ENCODE results near the gene ASCL4.
A peak's percentile ranks its signal among the peaks of the same experiment; 100 is the strongest.
"Not testable (repeated sequence)": the region's sequence is repeated elsewhere in the genome, so short reads cannot be mapped to it uniquely, and the experiment has no call there.

ASCL4 gene

GRCh38 chr12:107774349-107775029, at the start of gene ASCL4:
ASCL4 (plus strand) TSS chr12:107774704; CDS start chr12:107775219, 515 bp downstream.
- DNase-seq (ENCODE audit: insufficient read length, low spot score), result no peak
- no peak for FAIRE-seq

GRCh38 chr12:107727327-107727726, 47.2 kb upstream of the ASCL4 start:
- FAIRE-seq; DNase-seq (ENCODE audit: insufficient read length, low spot score): not testable (repeated sequence)

- DNase-seq (ENCODE audit: insufficient read length, low spot score); FAIRE-seq: not testable (repeated sequence)
Observed at GRCh38 chr12:107727742-107728141, 46.8 kb upstream of the ASCL4 start.

- FAIRE-seq (no peak), DNase-seq (ENCODE audit: insufficient read length, low spot score) (no peak)
Observed at GRCh38 chr12:107730618-107731341, 43.7 kb upstream of the ASCL4 start.

GRCh38 chr12:107731366-107731765, 43.1 kb upstream of the ASCL4 start:
- DNase-seq (ENCODE audit: insufficient read length, low spot score), result no peak
- FAIRE-seq, result no peak

GRCh38 chr12:107732365-107732764, 42.1 kb upstream of the ASCL4 start:
- FAIRE-seq, result no peak
- no peak for DNase-seq (ENCODE audit: insufficient read length, low spot score)

GRCh38 chr12:107734139-107734538, 40.4 kb upstream of the ASCL4 start:
- FAIRE-seq, result no peak
- DNase-seq (ENCODE audit: insufficient read length, low spot score), result no peak

- FAIRE-seq, result no peak
- DNase-seq (ENCODE audit: insufficient read length, low spot score), result no peak
Observed at GRCh38 chr12:107735763-107736162, 38.7 kb upstream of the ASCL4 start.

GRCh38 chr12:107736914-107737313, 37.6 kb upstream of the ASCL4 start:
- DNase-seq (ENCODE audit: insufficient read length, low spot score), result peak; percentile 68

GRCh38 chr12:107748472-107748871, 26.0 kb upstream of the ASCL4 start:
- DNase-seq (ENCODE audit: insufficient read length, low spot score) (no peak), FAIRE-seq (no peak)

More at GRCh38 chr12:107736914-107737313, 37.6 kb upstream of the ASCL4 start:
- FAIRE-seq, result peak; percentile 75

- FAIRE-seq (no peak), DNase-seq (ENCODE audit: insufficient read length, low spot score) (no peak)
Observed at GRCh38 chr12:107749083-107749482, 25.4 kb upstream of the ASCL4 start.

- FAIRE-seq, result no peak
- DNase-seq (ENCODE audit: insufficient read length, low spot score), result no peak
Observed at GRCh38 chr12:107759410-107759809, 15.1 kb upstream of the ASCL4 start.

- no peak for FAIRE-seq
- DNase-seq (ENCODE audit: insufficient read length, low spot score), result no peak
Observed at GRCh38 chr12:107760207-107760808, 14.2 kb upstream of the ASCL4 start.

GRCh38 chr12:107760809-107761501, 13.5 kb upstream of the ASCL4 start, which contains the start of gene PRDM4:
PRDM4 (minus strand) TSS chr12:107761137; CDS start chr12:107760515, 622 bp downstream.
- FAIRE-seq (peak; percentile 93), DNase-seq (ENCODE audit: insufficient read length, low spot score) (peak; percentile 95)

- FAIRE-seq, result no peak
- DNase-seq (ENCODE audit: insufficient read length, low spot score), result no peak
Observed at GRCh38 chr12:107761502-107761904, 13.0 kb upstream of the ASCL4 start.

- FAIRE-seq (no peak), DNase-seq (ENCODE audit: insufficient read length, low spot score) (no peak)
Observed at GRCh38 chr12:107762874-107763273, 11.6 kb upstream of the ASCL4 start.

- DNase-seq (ENCODE audit: insufficient read length, low spot score) (no peak), FAIRE-seq (no peak)
Observed at GRCh38 chr12:107764626-107765025, 9.9 kb upstream of the ASCL4 start.

- no peak for DNase-seq (ENCODE audit: insufficient read length, low spot score)
- no peak for FAIRE-seq
Observed at GRCh38 chr12:107765316-107765715, 9.2 kb upstream of the ASCL4 start.

- DNase-seq (ENCODE audit: insufficient read length, low spot score) (no peak), FAIRE-seq (no peak)
Observed at GRCh38 chr12:107767466-107767865, 7.0 kb upstream of the ASCL4 start.

GRCh38 chr12:107775093-107775721, 703 bp downstream of the ASCL4 start:
- no peak for FAIRE-seq
- no peak for DNase-seq (ENCODE audit: insufficient read length, low spot score)

- no peak for FAIRE-seq
Observed at GRCh38 chr12:107776171-107776570, 1.7 kb downstream of the ASCL4 start.

More at GRCh38 chr12:107776171-107776570, 1.7 kb downstream of the ASCL4 start:
- DNase-seq (ENCODE audit: insufficient read length, low spot score), result no peak

Measured in GM19239 (cell line).